ENCODE results near the gene WFS1.
A peak's percentile ranks its signal among the peaks of the same experiment; 100 is the strongest.

The WFS1 gene

DNA sequence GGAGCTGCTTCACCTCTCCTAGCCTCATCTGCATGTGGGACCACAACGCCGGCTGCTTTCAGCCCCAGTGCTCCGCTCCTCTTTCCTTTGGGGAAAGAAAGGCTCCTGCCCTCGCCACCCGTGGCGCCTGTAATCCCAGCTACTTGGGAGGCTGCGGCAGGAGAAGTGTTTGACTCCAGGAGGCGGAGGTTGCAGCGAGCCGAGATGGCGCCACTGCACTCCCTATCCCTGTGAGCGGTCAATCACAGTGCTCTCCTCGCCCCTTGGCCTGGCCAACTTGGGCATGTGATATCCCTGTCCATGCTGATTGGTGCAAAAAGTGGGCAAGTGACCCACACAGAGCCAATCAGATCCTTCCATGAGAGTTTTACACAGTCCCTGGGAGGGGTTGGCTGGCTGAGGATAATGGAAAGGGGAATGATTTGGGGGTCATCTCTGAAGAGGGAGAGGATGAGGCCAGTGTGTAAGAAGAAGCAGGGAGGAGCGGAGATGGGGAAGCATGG lies 56.2 kb downstream of the WFS1 start:
- DNase-seq (ENCODE audit: low read depth): no peak

DNA sequence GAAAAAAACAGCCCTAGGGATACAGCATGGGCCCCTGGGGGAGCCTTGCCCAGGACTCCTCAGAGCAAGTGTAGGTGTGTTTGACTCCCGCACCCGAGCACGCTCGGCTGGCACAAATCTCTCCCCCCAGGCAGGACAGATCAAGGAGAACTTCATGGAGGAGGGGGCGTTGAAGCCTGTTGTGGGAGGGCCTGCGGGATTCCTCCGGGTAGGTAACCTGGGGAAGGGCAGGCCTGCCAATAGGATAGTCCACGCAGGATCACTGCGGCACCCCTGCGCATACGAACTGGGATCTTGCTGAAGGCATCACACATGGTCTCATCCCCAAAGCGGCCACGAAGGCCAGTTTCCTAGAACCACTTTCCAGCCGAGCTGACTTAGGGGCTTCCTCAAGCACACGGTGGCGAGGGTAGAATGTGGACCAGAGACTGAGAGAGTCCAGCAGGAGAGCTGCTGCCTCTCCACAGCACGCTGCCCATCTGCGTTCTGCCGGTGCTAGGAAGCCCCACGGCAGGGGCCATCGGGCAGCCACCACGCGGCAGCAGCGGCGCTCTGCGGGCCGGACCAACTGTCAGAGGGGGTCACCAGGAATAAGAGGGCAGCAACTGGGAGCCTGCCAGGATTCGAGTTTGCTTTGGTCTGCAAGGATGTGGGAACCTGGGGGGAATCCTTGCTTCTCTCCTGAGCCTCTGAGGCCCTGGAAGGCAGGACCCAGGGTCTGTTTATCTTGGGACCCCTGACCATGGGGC lies 56.8 kb downstream of the WFS1 start:
- DNase-seq (ENCODE audit: low read depth): no peak

DNA sequence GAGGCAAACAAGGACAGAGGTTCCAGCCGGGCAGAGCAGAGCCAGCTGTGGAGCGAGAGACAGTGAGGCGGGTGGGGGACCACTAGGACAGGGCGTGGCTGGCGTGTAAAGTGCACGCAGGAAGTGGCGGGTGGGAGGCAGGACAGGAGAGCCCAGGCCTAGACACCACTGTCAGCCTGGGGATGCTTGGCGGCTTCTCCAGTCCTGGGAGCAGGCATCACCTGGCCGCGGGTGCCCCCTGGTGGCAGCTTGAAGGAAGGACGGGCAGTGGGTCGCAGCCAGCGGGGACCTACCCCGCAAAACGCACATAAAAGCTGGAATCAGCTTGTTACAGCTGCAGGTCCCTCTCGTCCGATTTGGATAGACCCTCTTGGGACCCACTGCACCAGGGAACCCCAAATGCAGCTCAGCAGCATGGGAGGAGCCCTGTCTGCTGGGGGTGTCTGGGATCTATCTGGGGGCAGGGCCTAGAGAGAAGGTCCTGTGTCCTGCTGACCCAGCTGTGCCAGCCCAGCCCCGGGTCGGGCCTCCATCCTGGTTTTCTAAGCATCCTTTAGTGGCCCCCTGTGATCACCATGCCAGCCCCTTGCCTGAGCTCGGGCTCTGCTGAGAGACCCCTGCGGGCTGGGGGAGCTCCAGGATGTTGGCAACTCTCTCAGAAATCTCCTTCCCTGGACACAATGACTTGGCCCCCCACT lies 57.7 kb downstream of the WFS1 start:
- peak; percentile 66 for DNase-seq (ENCODE audit: low read depth)

DNA sequence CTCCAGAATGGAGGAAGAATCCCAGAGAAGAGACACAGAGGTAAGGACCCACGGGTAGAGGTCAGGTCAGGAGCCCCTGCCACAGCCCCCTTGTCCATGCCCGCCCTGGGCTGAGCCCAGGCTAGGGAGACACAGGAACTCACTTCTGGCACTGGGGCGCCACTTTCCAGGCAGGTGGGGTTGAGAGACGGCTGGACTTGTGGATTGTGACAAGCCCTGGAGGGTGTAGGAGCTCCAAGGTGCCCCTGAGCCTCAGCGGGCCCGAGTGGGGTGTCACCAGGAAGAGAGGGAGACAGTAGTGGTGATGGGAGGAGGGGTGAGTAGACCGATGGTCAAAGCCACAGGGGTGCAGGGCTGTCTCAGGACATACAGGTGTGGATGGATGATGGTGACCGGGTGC lies 58.9 kb downstream of the WFS1 start:
- DNase-seq (ENCODE audit: low read depth): no peak

DNA sequence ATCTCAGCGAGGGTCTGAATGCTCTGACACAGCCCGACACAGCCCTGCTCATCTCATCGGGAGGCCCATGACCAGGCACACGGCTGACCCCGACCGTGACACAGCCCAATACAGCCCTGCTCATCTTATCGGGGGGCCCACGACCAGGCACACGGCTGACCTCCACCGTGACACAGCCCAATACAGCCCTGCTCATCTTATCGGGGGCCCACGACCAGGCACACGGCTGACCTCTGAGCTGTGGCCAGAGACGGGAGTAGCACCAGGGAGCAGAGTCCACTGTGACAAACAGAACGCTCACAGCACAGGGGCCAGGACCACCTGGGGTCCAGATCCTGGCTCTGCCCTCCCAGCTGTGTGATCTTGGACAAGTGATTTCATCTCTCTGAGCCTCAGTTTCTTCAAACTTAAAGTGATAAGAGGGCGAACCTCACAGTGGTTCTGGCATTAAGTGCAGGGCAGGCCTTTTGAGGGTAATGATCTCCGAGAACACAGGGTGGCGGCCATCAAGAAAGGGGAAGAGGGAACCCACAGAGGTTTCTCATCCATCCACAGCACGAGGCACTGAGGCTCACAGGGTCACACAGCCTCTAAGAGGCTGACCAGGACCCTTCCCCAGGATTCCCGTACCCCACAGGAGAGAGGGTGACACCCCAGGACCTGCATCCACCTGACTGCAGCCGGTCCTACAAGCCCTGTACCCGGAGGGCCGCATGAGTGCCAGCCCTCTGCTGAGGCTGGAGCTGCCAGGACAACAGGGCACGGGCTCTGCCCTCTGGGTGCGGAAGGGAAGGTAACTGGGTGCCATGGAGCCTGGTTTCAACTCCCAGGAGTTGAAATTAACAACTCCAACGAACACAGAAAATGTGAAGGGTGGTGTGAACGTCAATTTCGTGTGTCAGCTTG lies 60.1 kb downstream of the WFS1 start:
- DNase-seq (ENCODE audit: low read depth): no peak

DNA sequence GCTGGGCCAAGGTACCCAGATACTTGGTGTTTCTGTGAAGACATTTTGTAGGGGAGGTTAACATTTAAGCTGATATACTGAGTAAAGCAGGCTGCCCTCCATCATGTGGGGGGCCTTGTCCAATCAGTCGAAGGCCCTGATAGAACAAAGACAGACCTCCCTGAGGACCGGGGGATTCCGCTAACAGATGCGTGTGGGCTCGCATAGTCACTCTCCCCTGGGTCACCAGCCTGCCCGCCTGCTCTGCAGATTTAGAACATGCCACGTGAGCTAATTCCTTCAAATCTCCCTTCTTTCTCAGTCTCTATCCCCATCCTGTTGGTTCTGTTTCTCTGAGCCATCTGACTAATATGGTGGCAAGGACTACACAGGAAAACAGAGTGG lies 60.7 kb downstream of the WFS1 start:
- DNase-seq (ENCODE audit: low read depth): no peak

DNA sequence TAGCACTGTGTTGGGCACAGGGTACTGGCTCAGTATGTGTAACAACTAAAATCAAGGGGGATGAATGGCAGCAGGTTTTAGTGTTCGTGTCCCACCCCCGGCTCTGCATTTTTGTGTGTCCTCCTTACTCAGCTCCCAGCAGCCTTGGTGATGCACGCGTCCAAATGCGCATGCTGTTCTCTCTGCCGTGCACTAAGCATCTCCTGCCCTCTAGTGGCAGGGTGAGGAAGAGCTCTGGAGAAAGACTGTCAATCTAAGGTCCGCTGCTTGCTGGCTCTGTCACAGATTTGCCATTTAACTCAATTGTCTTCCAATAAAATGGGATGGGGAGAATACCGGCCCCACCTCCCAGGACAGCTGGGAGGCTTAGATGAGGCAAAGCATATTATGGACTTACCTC lies 61.4 kb downstream of the WFS1 start:
- DNase-seq (ENCODE audit: low read depth): no peak

DNA sequence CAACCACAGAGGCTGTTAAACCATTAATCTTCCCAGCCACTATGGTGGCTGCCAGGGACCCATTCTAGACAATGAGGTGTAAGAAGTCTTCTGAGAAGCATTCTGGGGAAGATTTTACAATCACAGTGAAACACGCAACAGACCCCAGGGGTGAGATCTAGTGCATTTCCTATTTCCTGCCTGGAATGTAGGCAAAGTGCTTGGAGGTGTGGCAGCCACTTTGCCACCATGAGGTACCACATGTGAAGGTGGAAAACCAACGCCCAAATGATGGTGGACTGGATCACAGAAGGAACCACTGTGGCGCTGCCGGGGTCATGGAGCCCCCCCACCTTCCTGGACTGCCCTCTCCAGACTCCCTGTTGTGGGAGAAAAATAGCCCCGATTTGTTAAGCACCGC lies 61.8 kb downstream of the WFS1 start:
- DNase-seq (ENCODE audit: low read depth): no peak

DNA sequence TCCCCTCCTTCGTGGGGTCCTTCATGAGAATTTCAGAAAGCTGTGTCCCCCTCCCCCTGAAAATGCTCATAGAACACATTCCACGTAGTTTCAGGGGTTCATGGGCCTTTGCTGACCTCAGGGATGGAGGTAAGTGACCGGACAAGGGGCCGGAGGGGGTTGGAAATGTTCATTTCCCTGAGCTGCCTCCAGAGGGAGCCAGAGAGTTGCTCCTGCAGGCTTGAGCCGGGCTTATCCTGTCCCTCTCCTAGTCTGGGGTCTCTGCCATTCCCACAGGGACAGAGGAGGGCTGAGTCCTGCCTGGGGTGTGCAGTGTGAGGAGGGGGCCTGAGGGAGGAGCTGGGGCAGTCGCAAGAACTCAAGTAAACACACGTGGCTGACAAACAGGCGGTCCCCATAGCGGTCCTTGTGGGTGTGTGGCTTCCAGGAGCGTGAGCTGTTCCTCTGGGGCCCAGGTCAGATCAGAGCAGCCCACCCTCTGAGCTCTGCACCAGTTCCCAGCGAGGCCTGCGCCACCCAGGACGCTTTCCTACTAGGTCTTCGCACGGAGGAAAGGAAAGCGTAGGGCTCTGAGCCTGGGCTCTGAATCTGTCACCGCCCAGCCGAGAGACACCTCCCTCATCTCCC lies 62.5 kb downstream of the WFS1 start:
- no peak for DNase-seq (ENCODE audit: low read depth)

DNA sequence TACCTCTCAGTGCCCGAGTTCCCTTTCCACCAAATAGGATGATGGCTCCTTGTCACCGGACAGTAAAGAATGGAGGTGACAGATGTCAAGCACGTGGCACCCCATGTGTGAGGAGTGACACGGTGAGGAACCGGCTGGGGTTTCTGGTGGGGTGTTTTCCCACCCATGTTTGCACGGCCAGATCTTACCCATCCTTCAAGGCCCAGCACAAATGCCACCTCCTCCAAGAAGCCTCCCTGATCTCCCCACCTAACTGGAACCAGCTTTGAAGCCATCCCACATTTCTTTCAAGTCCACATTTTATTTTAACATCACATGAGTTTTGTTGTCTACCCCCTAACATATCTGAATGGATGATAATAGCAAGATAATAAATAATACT lies 63.0 kb downstream of the WFS1 start:
- DNase-seq (ENCODE audit: low read depth): no peak

DNA sequence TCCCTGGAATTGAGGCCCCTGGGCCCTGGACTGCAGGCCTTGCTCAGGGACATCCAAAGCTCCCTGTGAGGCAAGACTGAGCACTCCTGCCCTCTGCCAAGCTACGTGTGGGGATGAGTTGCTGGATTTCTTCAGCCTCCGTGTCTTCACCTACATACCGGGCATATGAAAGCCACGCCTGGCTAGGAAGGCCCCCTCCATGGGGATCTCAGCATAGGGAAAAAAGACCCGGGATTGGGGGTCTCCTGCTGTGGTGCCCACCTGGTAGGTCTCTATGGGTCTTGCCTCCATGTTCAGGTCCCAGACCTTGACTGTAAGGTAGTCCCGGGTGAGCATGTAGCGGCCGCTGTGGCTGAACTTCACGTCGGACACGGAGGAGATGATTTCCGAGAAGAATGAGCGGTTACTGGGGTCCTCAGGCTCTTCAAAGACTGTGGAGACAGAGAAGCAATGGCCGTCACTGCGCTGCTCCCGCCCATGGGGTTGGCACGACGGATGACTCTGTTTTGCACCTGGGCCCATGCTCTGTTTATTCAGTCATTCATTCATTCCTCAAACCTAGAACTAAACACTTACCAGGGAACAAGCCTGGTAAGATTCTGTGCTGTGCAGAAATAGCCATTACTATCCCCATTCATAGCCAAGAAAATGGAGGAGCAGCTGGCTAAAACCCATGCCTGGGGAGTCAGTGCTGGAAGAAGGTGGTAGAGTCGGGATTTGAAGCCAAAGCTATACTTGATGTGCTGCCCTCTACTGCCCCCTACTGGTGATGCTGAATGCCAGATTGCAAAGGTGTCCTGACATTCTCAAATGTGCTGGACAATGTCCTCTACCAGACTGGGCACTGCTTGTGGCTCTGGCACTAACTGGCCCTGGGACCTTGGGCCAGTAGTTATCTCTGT lies 63.9 kb downstream of the WFS1 start:
- DNase-seq (ENCODE audit: low read depth): no peak

DNA sequence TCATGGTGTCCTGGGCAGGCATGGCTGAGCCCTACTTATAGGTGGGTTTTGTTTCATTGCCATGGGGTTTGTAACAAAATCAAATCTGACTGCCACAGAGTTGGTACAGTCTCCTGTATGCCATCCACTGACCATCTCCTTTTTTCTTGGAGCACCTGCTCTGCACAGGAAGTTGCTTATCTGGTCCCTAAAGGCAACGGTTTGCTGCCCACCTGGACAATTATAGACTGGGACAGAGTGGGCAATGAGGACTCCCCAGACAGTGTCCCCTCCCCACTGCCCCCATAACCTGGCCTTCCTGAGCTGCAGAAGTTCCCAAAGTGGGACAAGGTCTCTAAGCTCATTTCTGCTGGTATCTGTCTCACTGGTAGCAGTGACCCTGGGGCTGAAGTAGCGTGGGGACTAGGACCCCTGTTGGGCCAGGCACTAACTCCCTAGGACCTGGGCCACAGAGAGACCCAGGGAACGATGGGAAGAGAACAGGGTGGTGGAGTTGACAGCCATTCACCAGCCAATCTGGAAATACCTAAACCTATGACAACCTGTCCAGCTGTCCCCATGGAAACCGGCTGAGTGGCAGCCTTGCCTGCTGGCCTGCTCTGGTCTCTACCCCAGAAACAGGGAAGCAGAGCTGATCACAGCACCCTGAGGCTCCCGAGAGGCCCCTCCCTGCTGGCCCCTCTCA lies 64.7 kb downstream of the WFS1 start:
- no peak for DNase-seq (ENCODE audit: low read depth)

DNA sequence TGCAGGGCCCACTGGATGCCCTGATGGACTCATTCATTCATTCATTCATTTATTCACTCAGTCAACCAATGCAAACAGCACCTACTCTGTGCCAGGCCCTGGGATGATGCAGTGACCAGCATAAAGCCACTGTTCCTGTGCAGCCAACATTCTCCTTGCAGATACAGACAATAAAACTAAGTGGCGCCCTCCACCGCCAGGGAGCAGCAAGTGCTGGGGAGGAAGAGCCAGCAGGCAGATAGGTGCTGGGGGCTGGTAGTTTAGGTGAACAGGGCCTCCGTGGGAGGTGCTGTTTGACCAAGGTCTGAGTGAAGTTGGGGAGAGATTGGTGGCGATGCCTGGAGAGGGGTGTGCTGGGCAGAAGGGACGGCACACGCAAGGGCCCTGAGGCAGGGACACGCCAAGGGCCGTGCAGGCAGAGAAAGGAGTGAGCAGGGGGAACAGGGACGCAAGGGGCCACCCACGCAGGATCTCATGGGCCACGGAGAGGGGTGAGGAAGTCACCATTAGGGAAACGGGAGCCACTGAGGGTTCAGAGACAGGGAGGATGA lies 65.5 kb downstream of the WFS1 start:
- no peak for DNase-seq (ENCODE audit: low read depth)

DNA sequence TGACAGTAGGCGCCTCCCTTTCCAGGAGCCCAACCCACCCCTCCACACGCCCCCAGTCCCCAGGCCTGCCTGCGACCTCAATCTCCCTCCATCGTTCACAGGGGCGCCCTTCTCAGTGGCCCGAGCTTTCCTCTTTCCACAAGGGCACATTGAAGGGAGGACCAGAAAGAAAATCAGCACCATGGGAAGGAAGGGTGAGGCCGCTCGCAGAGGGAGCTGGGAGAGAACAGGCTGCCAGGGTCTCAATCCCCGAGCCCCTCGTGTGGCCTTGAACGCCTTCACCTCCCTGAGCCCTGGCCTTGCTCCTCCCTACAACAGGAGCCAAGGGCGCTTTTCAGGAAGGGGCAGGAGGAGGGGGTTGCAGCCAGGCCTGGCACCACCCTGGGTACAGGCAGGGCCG lies 66.5 kb downstream of the WFS1 start:
- DNase-seq (ENCODE audit: low read depth): no peak

DNA sequence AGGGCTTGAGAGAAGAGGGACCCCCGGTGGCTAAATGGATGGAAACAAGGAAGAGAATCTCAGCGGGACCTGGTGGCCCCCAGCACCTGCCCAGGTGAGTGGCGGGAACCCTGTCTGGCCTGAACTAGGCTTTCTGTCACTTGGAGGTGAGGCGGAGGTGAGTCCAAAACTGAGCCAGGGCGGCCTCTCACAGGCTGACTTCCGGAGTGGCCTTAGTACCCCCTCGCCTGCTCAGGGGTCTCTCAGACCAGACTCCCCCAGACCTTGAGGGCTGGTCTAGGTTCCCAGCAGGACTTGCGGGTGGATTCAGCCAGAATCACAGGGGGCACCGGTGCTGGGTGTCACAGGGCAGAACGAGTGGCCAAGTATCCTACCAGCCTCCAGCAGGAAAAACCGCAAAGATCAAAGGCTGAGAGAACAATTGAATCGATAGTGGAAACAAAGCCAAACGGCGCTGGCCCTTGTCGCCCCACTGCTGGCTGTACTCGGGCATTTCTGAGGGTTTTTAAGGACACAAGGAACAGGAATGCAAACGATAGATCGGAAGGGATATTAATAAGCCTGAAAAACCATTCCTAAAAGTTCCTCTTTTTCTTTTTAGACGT lies 67.8 kb downstream of the WFS1 start:
- DNase-seq (ENCODE audit: low read depth): no peak

DNA sequence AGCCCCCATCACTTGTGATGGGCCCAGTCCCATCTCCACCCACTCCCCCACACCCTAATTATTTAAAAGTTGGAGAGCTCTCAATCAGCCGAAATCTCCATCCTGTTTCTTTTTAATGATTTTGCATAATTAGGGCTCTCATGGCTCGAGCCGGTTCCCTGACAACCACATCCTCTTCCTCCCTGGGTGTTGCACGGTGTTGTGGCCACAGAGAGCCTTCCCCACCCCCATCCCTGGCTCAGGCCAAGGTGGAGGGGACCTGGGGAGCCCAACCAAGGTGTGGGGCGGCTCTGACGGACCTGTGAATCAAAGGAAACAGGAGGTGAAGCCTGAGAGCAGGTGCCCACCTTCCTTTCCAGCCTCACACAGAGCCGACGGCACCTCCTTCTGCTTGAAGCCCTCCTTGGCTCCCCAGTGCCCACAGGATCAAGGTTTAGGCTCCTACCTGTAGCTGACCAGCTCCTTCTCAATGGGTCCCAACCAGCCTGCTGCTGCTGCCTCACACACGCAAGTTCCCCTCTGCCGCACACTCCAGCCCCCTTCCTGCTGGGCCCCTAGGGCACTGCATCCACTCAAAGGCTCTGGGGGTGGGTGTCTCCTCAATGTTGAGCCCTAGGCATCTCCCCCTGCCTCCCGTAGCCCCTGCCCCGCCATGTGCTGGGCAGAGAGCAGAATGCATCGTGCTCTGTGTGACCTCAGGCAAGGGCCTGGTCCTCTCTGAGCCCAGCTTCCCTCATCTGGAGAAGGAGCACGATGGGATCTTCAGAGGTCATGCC lies 68.7 kb downstream of the WFS1 start:
- no peak for DNase-seq (ENCODE audit: low read depth)

DNA sequence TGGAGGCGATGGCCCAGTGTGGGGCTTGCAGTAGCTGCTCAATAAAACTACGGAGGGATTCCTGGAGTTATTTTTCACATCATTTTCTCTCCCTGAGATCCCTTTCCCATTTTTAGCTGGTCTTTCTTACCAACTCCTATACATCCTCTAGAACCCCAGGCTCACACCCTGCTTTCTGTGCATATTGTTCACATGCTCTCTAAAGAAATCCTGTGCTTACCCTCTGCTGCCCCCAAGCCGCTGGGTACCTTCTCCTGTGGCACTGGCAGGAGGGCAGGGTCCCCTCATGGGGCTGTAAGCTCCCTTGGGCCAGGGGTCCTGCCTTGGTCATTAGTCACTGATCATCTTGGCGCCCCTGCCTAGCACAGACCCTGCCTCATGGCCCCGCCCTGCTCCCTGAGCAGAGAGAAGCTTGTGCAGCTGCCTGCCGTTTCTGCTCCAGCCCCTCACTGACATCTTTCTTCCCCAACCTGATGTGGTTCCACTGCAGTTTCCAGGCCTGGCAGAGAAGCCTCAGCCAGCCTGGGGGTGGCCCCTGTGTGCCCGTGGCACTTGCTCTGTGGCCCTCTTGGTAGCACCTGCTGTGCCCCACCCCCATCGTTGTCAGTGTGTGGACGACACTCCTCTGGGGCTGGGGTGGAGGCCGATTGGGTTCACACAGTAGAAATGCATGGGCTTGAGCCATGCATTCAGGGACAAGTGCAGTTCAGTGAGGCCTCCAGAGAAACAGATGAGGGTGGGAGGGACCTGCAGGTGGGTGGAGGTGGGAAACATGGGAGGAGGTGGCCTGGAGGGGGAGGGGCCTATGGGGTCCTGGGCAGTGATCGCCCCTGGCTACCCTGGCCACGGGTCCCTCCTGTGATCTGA lies 69.5 kb downstream of the WFS1 start:
- no peak for DNase-seq (ENCODE audit: low read depth)

DNA sequence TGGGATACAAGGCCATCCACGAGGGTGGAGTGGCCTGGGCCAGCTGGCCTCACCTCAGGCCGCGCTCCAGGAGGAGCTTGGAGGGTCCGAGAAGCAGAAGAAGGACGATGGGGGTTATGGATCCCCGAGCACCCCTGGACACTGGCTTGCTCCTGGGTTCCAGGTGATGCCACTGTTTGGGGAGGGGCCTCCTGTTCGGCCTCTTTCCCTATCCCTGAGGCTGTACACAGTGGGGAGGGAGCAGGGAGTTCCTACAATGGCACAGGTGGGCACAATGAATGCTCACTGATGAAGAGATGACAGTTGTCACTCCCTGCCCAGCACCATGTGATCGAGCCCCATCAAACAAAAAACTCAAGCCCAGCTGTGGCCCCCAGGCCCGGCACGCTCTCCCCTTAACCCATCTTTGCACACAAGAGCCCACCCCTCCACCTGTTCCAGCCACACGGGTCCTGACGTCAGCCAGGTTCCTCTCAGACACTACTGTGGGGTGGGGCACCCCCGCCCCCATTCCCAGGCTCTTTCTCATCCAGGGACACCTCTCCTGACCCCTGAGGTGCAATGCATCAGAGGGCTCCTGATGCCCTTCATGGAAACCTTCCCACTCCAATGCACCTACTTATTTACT lies 70.3 kb downstream of the WFS1 start:
- DNase-seq (ENCODE audit: low read depth): no peak

Data from activated T-helper 1 cell treated with Interleukin-2 at 50 U/mL for 16 hours (primary cell).